GM19043 (cell line): ENCODE data around the gene CELSR3.

Experiments used
- ATAC-seq: cut with Tn5 transposase; IDR thresholded peaks from one replicate; pipeline ENCODE4 v1.9.1; 2021; ENCODE audit warnings: low read depth; ENCODE audit not compliant: unreplicated experiment

Gene CELSR3

GRCh38 chr3:48662753-48663488 lies at the start of gene CELSR3:
CELSR3 (minus strand) TSS chr3:48662886; CDS start chr3:48662634, 252 bp downstream.
- ATAC-seq: no peak

GRCh38 chr3:48711727-48712126 lies 49.0 kb upstream of the CELSR3 start:
- ATAC-seq: no peak

GRCh38 chr3:48709051-48709461 lies 46.4 kb upstream of the CELSR3 start:
- ATAC-seq: no peak

GRCh38 chr3:48708481-48708889 lies 45.8 kb upstream of the CELSR3 start:
- ATAC-seq: no peak

GRCh38 chr3:48707157-48707556 lies 44.5 kb upstream of the CELSR3 start:
- no peak for ATAC-seq

- ATAC-seq: no peak
Observed at GRCh38 chr3:48702320-48702920, 39.7 kb upstream of the CELSR3 start.

- ATAC-seq: no peak
Observed at GRCh38 chr3:48700731-48701405, 38.2 kb upstream of the CELSR3 start.

GRCh38 chr3:48698891-48699290 lies 36.2 kb upstream of the CELSR3 start:
- ATAC-seq: no peak

- ATAC-seq: no peak
Observed at GRCh38 chr3:48697952-48698351, 35.3 kb upstream of the CELSR3 start.

- no peak for ATAC-seq
Observed at GRCh38 chr3:48696601-48697000, 33.9 kb upstream of the CELSR3 start.

- ATAC-seq: no peak
Observed at GRCh38 chr3:48696156-48696555, 33.5 kb upstream of the CELSR3 start.

GRCh38 chr3:48695393-48695753 lies 32.7 kb upstream of the CELSR3 start:
- ATAC-seq: no peak

- ATAC-seq: no peak
Observed at GRCh38 chr3:48694610-48695392, 32.1 kb upstream of the CELSR3 start.

- no peak for ATAC-seq
Observed at GRCh38 chr3:48693826-48694225, 31.1 kb upstream of the CELSR3 start.

GRCh38 chr3:48692551-48692950 lies 29.9 kb upstream of the CELSR3 start:
- no peak for ATAC-seq

GRCh38 chr3:48690846-48691458 lies 28.3 kb upstream of the CELSR3 start:
- ATAC-seq: no peak

GRCh38 chr3:48689384-48689783 lies 26.7 kb upstream of the CELSR3 start:
- ATAC-seq: no peak

GRCh38 chr3:48688737-48689075 lies 26.0 kb upstream of the CELSR3 start:
- ATAC-seq: no peak

- no peak for ATAC-seq
Observed at GRCh38 chr3:48688032-48688736, 25.5 kb upstream of the CELSR3 start.

GRCh38 chr3:48687220-48687678 lies 24.6 kb upstream of the CELSR3 start:
- ATAC-seq: no peak
